ENCODE measurements around the gene ITPK1.
A peak's percentile ranks its signal among the peaks of the same experiment; 100 is the strongest.

The ITPK1 gene

DNA sequence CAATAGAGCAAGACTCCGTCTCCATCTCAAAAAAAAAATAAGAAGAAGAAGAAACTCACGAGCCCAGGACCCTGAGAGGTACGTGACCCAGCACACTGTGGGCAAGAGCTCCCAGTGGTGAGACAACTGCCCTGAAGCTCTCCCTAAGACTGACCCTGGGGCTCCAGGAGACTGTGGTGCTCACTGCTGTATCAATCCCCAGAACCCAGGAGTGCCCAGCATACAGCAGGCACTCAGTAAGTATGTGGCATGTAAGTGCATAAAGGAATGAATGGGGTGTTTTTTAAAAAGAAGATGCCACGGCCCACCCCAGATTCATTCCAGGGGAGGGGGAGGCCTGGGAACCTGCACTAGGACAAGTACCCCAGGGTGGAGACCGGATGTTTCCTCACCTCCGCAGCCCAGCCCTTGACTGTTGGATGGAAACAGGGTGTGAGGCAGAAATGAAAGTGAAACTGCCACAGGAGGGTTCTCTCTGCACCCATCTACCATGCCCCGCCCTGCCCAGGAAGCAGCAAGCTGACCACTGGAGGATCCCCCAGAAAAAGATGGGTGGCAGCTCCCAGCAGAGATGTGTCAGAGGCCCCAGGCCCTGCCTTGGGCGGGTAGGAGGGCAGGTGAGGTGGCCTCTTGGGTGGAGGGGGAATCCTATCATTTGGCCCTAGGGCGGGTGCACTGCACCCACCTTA is 12.2 kb downstream of the ITPK1 start:
- peak; percentile 28 for DNase-seq

DNA sequence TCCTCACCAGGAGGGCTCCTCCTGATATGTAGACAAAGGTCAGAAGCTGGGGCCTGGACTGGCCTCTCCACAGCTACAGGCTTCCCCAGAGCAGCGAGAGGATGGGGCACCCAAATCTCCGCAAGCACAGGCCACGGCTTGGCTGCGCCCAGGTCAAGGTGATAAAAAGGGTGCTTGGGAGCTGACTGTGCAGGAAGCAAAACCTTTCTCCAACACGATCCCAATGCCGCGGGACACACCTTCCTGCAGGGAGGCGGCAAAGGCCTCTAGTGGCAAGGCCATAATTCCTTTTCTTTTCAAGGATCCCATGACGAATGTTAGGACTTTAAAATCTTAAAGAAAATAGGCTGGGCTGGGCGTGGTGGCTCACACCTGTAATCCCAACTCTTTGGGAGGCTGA is 13.6 kb downstream of the ITPK1 start:
- DNase-seq, result no peak

DNA sequence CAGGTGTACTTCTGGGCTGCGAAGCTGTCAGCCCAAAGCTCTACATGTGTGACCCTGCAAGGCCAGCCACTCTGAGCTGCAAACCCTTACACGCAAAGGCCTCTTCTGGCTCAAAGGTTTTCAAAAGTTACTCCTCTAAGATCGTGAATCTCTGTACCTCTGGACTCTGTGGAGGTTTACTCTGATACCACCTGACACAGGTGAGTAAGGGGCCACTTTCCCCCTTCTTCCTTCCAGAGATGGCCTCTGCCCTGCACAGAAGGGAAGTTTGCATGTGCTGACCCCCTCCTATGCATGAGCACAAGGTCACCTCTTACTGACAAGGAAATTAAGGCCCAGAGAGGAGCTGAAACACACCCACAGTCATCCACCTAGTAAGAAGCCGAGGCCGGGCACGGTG is 14.5 kb downstream of the ITPK1 start:
- no peak for DNase-seq

DNA sequence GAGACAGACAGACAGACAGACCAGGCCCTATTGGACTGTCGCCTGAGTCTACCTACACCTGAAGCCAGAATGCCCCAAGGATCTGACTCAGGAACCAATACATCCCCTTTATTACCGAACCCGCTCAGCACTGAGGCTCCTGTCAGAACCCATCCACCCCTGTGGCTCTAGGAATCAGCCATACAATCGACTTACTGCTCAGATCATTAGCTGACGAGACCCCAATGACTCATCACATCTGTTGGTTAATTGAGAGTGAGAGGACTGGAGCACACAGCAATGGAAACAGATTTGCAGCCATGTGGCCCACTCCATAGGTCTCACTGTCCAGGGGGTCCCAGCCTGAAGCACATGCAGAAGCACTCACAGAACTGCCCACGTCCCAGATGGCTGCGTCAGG is 15.2 kb downstream of the ITPK1 start:
- DNase-seq, result no peak

DNA sequence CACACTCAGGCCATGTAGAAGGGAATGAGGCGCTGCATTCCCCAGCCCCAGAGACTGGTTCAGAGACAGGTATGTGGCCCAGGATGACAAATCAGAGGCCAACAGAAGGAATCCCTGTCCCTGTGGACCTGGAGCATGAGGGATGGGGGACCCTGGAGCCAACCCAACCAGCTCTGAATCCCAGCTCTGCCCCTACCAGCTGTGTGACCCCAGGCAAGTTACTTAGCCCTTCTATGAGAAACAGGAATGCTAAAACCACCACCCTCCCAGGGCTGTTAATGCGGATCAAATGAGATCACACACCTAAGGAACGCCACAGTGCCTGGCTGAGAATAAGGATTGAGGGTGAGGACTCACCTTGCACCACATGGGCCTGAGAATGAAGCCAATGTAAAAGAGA is 15.6 kb downstream of the ITPK1 start:
- DNase-seq, result no peak

DNA sequence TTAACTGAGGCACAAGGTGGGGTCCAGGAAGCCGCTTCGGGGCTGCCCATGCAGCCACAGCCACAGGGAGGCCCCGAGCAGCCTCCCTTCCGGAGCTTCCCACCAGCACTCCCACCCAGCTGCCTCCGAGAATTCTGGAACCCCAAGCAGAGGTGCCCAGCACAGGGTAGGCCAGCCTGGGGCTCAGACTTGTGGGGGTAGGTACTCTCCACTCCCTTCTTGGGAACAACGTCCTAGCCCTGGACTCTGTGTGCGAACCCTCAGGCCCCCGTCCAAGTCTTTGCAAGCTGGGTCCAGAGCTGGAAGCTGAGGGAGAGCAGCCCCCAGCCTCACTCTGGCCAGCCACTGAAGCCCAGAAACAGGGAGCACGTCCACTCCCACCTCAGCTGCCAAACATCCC is 16.1 kb downstream of the ITPK1 start:
- no peak for DNase-seq

DNA sequence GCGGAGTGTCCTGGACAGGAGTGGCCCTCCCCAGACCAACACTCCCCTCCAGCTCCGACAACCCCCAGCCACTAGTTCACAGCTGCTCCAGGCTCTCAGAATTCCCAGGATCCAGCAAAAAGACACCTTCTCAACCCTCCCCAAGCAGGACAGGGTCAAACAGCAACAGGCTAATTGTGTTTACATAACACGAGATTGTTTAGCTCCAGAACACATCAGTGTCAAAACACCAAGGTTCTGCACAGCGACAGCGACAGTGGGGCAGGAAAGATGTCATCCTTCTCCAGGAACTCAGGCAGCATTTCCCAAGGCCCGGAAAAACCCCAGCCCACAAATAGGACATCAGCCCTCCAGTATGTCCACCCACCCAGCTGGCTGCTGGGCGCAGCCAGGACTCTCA is 16.5 kb downstream of the ITPK1 start:
- DNase-seq, result no peak

DNA sequence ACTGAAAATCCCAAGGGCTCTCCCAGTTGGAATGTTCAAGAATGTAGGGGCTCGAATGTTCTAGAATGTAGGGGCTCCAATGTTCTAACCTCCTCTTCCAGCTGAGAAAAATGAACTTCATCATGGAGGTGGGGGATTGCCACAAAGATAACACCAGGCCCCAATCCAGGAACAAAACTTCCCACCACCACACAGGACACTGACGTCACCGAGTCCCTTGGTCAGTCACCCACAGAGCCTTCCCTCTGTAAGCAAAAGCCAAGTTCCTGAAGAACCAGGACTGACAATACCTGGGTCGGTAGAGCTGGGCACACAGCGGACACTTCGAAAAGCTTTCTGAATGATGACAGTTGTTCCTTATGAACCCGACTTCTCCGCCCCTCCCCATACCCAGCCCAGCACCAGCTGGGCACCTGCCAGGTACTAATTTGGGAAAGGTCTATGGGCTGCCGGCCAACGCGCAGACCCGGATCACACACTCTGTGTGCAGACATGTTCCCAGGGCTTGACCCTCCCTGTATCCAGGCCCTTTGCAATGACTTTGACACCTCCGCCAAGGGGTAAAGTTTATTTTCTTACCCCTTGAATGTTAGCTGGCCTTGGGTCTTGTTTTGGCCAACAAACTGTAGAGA is 18.9 kb downstream of the ITPK1 start:
- DNase-seq, result no peak

DNA sequence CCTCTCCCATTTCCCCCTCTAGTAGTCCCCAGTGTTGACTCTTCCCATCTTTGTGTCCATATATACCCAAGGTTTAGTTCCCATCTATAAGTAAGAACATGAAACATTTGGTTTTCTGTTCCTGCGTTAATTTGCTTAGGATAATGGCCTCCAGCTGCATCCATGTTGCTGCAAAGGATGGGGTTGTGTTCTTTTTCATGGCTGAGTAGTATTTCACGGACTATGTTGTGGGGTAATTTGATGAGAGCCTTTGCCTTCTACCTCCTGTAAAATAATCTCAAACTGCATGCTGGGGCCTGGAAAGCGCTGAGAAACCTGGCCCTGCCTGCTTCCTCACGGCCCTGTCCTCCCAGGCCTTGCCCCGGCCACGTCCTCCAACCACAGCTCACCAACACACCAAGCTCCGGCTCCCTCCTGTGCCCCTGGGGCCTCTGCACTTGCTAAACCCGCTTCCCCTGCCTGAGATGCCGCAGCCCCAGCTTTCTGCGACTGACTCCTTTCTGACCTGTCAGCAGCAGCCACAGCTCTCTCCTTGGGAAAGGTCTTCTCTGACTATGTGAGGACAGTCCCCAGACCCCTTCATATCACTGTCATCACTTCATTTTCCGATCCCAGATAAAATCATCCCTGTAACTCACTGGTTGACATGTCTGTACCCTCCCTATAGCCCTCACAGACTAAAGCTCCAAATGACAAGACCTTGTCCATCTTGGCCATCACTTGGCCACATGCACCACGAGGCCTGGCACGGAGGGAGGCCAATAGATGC is 19.8 kb downstream of the ITPK1 start:
- DNase-seq, result no peak

DNA sequence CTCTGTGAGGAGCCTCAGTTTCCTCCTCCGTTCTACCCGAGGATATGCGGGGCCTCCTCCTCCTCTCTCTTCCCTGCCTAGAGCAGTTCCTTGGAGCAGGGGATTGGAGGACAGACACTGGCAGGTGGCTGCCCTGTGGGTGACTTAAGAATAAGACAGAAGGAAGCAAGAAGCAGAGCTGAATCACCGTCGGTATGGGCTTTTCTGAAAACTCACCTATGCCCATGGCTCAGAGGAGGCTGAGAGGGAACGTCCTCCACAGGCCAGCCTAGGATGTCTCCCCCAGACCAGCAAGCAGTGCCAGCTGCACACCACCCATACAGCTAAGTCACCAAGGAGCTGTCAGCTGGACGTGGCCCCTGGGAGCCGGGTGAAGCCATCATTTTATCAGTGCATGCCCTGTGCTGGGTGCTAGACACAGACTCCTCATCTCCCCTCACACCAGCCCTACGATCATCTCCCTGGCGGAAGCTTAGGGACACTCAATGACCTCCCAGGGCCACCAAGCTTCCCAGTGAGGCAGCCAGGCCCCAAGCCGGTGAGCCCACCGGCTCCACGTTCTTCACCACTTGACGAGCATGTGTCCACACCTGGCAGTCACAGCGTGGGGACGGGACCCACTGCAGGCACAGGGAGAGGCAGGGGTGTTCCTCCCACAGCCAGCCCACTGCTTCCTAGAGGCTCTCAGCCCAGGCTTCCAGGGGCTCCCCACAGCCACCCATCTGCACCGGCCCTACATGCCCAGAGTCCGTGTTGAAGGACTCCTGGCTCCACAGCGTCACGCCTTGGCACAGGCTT is 21.4 kb downstream of the ITPK1 start:
- no peak for DNase-seq

DNA sequence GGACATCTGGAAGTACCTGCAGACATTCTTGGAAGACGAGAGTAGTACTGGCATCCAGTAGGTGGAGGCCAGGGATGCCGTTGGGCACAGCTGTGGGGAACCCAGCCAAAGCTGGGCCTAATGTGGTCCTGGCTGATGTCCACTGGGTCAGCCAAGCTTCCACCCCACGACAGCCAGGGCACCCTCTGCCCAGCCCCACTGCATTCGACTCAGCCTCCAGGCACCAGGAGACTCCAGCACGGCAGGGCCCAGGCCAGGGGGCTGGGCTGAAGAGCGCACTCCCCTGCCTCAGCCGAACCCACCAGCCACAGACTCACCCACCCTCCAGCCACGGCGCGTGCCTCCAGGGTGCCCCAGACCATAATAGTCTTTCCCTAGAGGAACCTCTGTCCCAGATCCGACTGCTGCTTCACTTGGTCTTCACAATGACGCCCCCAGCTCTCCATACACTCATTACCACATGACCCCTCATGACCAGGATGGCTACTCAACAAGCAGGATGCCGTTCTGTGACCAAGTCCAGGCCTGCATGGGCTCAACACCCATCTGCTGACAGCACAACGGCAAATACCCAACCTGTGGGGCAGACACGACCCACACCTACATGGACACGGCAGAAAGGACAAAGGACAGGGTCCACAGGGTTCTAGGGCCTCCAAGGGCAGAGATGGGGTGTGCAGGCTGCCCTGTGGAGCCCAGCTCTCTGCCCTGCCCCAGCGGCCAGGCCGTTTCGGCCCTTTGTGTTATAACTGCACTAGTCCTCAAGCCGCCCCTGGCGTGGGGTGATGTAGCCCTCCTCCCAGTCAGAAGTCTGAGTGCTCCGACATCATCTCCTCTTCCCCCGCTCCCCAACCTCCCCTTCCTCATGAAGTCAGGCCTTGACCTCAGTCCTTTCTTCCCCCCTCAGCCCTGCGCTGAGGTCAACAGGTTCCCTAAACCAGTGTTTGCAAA is 22.8 kb downstream of the ITPK1 start:
- no peak for DNase-seq

DNA sequence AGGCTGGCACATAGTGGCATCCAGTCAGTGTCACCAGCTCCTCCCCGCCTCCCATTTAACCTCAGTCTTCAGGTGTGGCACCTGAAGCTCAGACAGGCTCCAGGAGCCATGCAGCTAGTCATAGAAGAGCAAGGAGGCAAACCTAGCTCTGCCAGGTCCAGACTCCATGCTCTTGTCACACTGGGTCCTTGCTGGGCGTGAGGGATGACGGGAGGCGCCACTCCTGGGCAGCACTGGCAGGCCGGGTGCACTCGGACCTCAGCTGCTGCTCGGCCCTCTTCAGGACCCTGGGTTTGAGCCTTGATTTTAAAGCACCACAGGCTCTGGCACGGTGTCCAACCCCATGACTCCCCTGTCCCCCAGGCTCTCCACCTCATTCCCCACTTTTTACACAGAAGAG is 24.1 kb downstream of the ITPK1 start:
- DNase-seq, result no peak

DNA sequence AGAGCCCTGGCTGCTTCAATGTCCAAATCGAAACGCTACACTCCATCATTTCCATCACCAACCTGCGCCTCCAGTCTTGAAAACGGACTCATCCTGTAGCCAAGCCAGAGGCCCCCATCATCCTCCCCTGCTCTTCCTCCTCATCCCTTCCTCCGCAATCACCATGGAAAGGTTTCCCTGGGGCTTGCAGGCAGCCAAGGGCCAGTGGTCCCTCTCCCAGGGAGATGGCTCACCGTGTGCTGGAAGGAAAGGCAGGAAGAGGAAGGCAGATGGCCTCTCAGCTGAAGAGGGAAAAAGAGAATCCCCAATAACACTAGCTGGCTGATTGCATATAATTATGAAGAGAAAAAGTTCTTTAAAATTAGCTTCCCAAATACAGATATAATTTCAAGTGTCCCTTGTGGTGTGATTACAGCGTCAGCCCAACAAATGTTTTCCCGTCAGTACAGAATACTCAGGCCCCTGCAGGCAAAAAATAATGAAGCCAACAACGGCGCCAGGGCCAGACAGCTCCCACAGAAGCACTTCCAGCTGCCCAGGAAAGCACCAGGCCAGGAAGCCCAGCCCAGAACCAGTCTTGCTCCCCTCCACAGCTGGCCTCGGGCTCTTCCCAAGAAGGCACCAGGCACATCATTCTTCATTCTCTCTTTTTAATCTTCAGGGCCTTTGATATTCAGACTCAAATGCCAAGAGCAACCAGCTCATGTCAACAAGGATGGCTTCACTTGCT is 24.7 kb downstream of the ITPK1 start:
- DNase-seq, result no peak

DNA sequence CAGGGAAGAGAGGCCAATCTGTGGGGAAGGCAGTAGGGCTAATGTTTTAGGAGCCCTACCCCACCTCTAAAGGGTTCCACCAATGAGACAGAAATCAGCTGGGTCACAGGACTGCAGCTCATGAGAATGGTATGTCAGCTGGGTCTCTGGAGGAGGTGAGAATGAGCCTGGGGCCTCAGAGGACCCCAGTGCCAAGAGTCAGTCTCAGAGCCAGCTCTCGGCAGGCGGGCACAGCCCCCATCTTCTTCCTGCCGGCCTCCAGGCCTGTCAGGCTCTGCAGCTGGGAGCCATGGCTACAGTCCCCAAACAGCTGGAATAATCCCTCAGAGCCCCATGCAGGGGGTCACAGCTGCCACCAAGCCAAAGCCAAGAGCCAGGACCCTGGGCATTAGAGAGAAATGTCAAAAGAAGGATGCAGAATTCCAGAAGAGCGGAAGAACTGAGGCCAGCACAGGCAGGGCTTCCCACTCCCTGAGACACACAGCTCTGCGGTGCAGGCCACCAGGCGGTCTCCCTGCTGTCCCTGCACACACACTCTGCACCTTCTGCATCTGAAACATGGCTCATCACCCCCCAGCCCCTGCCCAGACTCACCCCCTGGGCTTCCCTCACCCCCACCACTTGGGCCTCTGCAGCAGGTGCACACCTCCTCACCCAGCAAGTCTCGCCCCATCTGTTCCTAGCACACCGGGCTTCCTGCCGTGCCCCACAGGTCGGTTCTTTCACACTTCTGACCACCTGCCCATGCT is 26.0 kb downstream of the ITPK1 start:
- DNase-seq, result no peak

DNA sequence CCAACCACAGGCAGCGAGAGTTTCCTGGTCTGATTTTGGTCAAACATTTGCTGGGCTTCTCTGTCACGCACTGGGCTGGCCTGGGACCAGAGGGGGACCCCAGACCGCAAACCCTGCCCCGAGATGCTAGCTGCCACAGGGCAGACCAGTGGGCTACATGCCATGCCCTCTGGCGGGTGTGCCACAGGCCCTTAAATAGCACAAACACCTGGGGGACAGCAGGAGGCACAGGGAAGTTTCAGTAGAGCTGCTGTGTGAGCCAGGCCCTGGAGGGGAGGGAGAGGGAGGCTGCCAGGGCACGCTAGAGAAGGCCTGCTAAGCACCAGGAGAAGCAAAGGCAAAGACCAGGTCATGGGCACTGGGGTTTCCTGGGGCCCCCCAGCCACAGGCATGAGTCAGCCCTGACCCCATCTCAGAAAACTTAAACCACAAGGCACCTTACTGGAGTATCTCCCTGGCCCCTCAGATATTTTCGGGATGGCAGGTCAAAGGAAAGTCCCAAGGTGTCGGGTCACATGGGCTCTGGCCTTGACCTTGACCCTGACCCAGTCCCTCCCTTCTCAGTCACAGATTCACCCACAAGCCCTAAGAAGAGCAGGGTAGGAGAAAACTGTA is 29.2 kb downstream of the ITPK1 start:
- no peak for DNase-seq

DNA sequence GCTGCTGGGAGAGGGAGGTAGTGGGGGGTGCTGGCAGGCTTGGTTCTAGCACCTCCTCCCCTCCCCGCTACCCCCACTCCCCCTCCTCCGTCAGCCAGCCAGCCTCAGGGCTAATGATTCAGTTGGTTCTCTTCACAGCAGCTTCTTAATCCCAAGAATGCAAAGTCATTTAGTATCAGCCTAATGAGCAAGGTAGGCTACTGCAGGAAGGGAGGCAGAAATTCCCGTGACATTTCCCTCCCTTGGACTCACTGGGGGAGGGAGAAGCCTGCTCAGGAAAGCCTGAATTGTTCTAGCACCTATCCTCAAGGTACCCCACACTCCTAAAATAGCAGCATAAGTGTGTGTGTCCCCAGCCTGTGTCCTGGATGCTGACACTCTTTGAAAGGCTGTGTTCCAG is 29.8 kb downstream of the ITPK1 start:
- DNase-seq, result no peak

DNA sequence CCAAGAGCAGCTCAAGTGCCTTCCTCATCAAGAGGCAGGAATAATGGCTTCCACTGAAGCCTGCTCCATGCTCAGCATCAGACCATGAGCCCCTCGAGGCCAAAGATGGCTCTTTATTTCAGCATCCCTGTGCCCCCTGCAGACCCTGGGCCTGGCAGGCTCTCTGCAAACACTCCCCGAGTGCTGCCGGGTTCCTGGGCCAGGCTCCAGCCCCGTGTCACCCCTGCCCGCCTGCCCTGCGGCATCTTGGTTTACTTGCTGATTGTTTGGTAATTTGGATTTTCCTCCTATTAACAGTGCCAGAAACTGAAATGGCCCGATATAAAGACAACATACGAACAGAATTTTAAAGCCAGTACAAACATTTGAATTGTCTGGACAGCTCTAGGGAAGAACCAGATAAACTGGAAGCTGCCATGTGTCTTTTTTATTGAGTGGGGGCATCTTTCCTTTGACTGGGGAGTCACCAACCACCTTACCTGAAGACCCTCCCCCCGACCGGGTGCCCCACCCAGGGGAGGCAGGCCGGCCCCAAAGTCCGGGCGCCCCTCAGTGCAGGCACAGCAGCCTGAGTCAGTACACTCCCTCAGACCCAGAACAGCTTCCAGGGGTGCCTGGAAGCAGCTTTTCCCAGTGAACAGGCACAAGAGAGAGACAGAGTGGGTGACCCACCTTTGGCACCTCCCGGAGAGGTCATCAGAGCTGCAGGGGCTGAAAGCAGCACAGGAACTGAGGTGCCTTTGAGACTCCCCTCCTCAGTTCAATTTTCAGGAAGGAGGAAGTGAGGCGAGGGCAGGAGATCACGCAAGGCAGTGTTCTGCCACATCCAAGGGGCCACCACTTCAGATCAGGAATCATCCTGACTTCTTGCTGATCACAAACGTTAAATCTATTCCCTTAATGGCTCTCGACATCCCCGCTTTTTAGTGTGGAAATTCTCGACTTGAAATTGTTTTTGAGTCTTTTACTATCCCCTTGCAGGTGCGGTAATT is 30.6 kb downstream of the ITPK1 start:
- DNase-seq, result no peak

DNA sequence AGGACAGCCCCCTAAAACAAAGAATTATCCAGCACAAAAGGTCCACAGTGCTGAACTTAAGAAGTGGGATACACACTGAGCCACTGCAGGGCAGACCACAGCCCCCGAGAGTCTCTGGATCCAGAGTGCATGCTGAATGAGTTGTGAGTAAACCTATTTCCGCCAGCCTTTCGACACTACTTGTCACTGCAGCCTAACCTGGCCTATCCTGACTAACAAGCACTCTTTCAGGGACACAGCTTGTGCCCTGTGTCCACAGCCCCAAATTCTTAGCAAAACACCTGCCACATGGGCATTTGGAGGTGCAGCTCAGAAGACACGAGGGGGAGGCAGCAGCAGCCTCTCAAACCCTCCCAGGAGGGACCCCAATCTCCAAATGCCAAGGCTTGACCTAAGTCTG is 31.3 kb downstream of the ITPK1 start:
- no peak for DNase-seq

DNA sequence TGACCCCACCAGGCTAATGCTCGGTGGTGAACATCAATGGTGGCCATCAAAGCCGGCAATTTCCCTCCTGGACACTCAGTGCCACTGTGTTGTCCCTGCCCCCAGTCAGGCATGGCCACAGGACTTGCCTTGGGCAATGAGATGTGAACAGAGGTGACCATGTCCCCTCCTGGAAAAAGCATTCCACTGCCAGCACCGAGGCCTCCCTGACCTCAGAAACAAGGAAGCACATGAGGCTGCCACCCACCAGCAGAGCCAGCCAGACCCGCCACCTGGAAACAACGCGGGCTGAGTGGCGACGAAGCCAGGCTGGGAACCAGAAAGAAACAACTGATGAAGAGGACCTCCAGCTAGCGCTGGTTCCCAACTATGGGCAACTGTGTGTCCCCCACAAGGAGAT is 31.8 kb downstream of the ITPK1 start:
- DNase-seq, result no peak

Measured in T-helper 9 cell (primary cell).